Kidney tubule cell (primary cell): ENCODE measurements around the gene ERVFRD-1.
"Not testable (repeated sequence)": the region's sequence is repeated elsewhere in the genome, so short reads cannot be mapped to it uniquely, and the experiment has no call there.

Experiments
- DNase-seq: peaks from one replicate; pipeline ENCODE4 v3.0.0-alpha.2; 2018; ENCODE audit warnings: low spot score

The ERVFRD-1 gene

DNA sequence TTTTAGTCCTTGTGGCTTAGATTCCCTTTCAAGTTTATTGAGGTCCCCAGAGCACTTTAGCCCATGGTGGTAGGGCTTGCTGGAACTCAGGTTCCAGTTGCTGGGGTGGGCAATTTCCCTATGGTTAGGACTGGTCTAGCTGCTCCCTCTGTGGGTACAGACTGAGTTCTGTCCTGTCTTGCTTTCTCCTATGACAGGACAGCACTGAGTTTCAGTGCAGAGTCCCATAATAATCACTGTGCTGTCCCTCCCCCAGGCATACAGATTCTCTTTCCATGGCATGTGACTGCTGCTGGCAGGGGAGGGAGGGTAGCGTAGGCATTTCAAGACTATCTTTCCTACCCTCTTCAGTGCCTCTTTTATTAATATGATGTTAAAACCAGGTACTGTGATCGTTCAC, 17.1 kb upstream of the ERVFRD-1 start:
- no peak for DNase-seq

DNA sequence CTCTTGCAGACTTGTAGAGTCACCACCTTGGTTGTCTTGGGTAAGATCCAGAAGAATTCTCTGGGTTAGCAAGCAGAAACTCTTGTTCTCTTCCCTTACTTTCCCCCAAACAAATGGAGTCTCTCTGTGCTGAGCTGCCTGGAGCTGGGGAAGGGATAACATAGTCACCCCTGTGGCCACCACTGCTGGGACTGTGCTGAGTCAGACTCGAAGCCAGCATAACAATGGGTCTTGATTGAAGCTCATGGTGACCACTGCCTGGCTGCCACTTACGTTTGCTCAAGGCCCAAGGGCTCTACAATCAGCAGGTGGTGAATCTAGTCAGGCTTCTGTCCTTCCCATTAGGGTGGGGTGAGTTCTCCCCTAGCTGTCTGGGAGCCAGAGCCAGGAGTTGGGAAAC, 15.4 kb upstream of the ERVFRD-1 start:
- peak; percentile 33 for DNase-seq

DNA sequence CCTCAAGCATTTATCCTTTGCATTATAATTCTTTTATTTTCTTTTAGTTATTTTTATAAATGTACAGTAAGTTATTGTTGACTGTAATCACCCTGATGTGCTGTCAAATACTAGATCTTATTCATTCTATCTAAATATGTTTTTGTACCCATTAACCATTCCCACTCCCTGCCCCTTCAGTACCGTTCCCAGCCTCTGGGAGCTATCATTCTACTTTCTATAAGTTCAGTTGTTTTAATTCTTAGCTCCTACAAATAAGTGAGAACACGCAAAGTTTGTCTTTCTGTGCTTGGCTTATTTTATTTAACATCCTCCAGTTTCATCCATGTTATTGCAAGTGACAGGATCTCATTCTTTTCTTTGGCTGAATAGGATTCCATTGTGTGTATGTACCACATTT, 12.5 kb upstream of the ERVFRD-1 start:
- DNase-seq = no peak

DNA sequence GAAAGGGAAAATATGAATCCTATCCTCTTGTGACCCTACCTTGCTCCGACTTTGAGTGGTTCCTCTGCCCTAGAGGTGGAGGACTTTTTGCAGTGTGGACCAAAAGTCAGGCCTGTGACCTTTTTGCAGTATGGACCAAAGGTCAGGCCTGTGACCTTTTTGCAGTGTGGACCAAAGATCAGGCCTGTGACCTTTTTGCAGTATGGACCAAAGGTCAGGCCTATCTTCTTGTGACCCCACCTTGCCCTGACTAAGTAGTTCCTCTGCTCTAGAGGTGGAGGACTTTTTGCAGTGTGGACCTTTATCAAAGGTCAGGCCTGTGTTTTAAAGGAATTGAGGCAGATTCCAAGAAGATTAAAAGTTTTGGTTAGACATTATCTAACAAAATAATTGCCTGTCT, 10.9 kb upstream of the ERVFRD-1 start:
- DNase-seq = no peak

DNA sequence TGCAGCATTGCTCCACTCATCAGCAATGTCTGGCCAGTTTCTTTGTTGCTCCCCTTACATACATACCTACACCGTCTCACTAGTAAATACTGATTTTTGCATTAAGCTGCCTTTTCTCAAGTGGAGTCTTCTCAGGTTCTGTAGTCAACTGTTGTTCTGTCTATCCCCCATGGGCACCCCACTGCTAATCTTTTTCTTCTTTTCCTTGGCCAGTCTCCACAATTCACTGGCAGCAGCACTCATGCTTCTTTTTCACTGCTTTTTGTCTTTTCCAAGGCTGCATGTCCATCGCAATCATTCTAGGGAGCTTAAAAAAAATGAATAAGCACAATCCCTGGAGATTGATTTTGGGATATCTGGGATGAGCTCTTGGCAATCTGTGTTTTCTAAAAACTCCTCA, 10.3 kb upstream of the ERVFRD-1 start:
- no peak for DNase-seq

DNA sequence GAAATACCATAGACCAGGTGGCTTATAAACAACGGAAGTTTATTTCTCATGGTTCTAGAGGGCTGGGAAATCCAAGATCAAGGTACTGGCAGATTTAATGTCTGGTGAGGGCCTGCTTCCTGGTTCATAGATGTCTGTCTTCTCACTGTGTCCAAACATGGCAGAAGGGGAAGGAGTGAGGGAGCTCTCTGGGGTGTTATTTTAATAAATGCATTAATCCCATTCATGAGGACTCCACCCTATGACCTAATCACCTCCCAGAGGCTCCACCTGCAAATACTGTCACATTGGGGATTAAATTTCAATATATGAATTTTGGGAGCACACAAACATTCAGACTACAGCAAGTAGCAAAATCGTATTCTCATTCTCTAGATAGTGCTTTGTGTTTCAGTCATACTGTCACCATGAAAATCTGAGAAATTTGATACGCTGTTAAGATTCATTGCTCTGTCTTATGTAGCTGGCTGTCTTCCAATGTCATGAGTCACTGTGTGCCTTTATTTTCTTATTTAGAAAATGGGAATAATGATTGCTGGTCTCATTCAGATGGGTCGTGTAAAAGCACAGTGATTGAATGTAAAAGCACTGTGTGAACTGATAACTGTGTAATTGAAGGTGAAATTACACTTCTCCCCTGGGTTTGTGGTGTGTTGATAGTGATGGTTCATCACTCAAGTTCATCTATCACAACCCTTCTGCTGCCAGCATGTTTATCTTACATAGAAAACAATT, 8.9 kb upstream of the ERVFRD-1 start:
- peak; percentile 49 for DNase-seq

DNA sequence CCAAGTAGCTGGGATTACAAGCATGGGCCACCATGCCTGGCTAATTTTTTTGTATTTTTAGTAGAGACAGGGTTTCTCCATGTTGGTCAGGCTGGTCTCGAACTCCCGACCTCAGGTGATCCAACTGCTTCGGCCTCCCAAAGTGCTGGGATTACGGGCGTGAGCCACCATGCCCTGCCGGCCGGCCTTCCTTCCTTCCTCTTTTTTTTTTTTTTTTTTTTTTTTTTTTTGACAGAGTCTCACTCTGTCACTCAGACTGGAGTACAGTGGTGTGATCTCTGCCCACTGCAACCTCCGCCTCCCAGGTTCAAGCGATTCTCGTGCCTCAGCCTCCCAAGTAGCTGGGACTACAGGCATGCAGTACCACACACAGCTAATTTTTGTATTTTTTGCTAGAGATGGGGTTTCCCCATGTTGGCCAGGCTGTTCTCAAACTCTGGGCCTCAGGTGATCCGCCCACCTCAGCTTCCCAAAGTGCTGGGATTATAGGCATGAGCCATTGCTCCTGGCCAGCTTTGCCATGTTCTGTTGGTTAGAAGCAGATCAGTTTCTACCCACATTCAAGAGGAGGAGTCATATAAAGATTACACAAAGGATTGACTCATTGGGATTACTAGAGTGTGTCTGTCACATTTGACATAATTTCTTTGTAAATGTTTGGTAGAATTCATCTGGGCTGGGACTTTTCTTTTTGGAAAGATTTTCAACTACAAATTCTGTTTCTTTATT, 4.4 kb upstream of the ERVFRD-1 start:
- peak; percentile 89 for DNase-seq

DNA sequence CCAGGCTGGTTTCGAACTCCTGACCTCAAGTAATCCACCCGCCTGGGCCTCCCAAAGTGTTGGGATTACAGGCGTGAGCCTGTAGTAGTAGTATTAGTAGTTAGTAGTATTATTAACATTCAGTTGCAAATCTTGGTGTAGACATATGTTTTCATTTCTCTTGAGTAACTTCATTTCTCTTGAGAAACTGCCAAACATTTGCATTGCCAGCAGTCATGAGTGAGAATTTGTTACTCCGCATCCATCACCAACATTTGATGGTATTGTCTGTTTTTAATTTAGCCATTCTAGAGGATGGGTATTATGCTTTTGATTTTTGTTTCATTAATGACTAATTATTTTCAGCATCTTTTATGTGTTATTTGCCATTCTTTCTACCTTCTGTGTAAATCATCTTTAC, 1.5 kb upstream of the ERVFRD-1 start:
- DNase-seq = no peak

DNA sequence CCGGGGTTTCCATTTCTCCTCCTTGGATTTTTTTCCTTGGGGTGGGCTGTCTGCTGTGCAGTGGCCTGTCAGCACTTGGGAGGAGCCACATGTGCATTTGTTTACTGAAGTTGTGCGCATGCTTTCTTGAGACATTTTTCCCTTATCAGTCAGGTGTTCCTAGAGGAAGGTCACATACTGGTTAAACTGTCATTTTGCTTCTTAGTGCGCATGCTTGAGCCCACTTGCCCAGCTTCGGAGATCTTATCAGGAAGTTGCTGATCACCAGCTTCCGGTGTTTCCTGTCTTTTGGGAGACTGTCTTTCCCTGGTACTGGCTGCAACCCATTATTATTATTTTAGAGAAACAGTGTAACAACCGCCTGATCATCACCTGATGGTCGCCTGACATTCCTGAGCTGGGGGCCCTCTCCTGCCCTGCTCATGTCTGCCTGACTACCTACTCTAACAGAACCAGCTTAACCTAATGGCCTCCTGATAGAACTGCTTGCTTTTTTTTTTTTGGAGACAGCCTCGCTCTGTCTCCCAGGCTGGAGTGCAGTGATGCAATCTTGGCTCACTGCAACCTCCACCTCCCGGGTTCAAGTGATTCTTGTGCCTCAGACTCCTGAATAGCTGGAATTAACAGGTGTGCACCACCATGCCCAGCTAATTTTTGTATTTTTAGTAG, 378 bp upstream of the ERVFRD-1 start:
- DNase-seq = no peak

DNA sequence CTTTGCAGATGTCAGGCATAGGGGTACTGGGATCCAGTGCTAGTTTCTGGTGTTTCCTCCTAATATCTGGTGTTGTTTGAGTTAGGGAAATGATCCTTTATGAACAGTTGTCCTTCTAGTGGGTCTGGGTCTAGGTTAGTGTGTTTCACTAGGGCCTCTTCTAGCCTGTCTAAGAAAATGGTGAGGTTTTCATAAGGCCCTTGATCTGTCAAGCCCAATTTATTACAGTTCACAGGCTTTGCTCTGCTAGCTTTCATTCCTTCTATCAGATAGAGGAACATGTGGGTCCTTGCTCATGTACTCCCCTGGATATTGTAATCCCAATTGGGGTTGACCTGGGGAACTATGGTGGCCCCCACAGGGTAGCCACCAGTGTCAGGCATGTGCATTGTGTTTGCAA, 2.8 kb downstream of the ERVFRD-1 start:
- no peak for DNase-seq

DNA sequence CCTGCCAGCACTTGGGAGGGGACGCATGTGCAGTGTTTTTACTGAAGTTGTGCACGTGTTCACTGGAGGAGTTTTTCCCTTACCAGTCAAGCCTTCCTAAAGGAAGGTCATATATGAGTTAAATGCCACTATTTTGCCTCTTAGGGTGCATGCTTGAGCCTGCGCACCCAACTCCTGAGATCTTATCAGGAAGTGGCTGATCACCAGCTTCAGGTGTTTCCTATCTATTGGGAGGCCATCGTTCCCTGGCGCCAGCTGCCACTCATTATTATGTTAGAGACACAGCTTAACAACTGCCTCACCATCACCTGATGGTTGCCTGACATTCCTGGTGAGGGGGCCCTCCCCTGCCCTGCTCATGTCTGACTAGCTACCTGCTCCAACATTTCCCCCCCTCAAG, 8.5 kb downstream of the ERVFRD-1 start:
- no peak for DNase-seq

DNA sequence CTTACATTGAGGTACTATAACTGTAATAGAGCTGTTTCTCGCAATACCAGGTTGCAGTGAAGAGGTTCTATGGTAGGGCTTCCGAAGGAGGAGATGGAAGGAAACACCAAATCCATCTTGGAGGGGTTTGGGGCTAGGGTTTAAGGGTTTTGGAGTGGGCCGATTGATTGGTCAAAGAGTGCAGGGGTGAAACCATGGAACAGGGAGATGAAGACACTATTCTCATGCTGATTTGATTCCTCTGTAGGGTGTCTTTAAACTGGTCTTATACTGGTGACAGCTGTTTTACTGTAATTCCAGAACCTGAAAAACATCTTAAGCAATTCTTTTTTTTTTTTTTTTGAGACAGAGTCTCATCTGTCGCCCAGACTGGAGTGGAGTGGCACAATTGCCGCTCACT, 10.1 kb downstream of the ERVFRD-1 start:
- DNase-seq = no peak

DNA sequence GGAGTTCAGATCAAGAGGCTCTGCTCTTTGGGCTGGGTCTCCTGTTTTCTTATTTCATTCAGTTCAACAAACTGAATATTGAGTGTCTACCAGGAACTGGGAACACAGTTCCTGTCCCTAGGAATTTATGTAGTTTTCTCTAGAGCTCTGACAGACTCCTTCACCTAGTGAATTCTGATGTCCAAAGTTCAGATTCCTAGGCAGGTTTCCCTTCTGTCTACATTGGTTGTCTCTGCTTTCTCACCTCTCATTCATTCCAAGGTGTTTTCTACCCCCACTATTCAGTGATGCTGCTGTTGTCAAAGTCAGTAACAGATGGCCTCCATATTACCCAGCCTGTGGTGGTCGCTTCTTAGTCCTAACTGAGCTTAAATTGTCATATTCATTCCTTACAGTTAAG, 13.5 kb downstream of the ERVFRD-1 start:
- no peak for DNase-seq

DNA sequence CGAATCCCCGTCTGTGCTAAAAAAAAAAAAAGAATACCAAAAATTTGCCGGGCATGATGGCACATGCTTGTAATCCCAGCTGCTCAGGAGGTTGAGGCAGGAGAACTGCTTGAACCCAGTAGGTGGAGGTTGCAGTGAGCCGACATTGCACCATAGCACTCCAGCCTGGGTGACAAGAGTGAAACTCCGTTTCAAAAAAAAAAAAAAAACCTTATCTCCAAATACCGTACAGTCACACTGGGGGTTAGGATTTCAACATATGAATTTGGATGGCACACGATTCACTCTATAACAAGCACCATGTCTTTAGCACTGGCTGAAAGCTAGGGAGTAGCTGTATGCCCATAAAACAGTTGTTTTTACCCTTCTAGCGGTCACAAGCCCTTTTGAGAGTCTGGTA, 14.0 kb downstream of the ERVFRD-1 start:
- DNase-seq = no peak

DNA sequence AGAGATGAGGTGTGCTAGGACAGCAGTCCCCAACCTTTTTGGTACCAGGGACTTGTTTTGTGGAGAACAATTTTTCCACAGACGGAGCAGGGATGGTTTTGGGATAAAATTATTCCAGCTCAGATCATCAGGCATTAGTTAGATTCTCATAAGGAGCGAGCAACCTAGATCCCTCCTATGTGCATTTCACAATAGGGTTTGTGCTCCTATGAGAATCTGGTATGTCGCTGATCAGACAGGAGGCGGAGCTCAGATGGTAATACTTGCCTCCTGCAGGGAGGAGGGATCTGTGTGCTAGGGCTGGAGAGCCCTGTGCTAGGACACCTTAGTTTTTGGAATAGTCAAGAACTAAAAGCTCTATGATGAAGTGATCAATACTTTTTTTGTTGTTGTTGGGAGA, 15.4 kb downstream of the ERVFRD-1 start:
- DNase-seq = peak; percentile 52

DNA sequence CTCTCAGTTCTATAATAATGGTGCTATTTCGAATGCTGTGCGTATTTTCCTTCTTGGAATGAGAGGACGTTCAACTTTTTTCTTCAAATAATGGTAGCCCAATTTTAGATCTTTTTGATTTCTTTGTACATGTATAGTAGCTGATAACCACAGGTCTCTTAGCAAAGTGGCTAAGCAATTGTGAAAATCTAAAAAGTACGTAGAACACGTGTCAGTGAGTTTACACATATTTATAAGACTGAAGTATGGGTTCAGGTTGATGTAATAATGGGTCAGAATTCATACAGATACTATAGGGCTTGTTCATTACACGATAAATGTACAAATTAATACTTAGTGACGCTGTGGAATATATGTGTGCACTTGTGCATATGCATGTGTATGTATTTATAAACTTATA, 16.6 kb downstream of the ERVFRD-1 start:
- no peak for DNase-seq

DNA sequence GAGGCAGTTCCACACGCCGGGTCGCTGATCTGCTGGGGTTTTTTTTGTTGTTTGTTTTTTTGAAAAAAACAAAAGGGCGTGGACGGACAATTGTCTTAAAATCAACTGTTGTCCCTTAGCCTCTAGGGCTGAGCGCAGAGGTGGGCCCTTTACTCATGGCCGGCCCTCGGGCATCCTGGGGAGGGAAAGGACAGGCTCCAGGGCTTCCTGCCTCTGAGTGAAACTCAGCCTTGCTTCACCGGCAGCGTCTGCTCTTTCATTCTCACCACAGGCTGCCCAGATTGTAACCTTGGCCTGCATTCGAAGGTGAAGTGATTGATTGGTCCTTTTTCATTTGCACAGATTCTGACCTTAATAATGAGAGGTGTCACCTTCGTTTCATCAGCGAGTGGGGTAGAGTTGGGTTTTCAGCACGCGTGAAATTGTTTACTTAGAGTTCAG, 17.1 kb downstream of the ERVFRD-1 start:
- peak; percentile 67 for DNase-seq

DNA sequence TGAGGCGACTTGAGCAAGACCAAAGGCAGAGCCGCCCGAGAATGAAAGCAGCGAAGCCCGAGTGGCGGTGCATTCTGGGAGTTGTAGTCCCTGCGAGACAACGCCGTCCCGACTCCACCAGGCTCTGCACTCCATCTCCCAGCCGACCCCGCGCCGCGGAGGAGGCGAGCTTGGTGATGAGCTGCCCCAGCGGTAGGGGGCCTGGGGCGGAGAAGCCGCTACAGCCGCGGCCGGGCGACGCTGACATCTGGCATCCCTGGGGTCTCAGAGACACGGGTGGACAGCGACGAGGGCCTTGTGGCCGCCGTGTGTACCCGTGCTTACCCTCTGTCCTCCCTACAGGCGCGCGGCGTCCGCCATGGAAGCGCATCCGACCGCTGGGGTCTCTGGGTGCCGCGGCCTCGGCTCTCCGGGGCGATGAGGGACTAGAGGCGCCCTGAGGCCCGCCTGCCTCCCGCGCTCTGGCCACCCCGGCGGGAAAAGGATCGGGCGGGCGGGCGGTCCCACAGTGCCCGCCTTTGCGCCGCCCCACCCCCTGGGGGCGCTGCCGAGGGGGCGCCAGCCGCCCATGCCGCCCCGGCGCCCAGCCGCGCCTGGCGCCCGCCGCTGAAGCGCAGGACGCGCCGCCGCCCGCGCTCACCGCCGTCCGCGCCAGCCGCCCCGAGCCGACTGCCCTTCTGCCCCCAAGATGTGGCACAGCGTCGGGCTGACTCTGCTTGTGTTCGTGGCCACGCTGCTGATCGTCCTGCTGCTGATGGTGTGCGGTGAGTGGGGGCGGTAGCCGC, 17.7 kb downstream of the ERVFRD-1 start, which contains the start of gene SMIM13:
Gene SMIM13, plus strand, starts transcription at position 209 of the 785 bp plus-strand sequence. Its CDS starts 480 bp downstream, at position 689.
- peak; percentile 98 for DNase-seq

DNA sequence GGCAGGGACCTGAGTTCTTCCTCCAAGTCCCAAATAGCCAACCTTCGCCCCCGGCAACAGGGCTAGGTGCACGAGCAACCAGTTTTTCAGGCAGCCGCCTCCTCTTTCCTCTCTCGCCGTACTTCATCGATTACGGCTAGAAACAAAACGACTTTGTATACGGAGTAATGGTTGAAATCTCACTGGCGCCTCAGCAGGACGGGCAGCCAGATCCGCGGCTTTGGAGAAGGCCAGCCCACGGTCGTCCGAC, 18.2 kb downstream of the ERVFRD-1 start:
- no peak for DNase-seq

DNA sequence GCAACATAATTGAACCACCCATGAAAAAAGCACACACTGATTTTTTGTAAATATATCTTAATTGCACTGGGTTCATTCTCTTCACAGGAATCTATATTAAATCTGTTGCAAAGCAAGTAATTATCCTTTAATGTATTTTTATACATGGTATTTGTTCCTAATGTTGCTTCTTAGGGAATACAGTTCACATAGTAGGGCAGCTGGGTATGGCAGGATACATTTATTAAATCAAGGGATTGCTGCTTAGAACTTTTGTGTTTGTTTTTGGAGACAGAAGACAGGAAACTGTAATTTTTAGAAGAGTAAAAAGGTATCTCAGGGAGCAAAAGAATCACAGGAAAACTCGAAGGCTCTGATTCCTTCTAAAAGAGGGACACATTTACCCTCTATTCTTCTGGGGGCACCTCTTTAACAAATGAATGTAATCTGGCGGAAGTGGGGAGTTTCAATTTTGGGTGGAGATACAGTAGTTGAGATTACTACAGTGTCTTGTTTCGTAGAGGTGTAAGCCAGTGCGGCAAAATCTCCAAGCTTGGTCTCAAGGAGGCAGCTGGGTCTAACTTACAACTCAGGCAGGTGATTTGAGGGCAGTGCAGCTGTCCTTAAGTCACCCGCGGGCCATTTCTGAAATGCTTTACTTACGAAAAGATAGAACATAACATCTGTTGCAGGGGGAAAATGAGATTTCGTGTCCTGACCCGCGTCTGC, 18.7 kb downstream of the ERVFRD-1 start:
- no peak for DNase-seq

DNA sequence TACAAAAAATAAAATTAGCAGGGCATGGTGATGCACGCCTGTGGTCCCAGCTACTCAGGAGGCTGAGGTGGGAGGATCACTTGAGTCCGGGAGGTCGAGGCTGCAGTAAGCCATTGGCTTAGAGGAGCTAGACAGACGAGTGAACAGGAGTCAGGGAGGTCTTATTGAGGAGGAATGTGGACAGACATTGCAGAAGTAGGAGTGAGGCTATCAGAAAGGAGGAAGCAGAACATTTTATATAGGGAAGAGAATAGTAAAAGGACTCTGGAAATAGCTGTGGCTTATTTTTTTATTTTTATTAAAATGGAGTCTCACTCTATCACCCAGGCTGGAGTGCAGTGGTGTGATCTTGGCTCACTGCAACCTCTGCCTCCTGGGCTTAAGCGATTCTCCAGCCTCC, 20.4 kb downstream of the ERVFRD-1 start:
- not testable (repeated sequence) for DNase-seq

DNA sequence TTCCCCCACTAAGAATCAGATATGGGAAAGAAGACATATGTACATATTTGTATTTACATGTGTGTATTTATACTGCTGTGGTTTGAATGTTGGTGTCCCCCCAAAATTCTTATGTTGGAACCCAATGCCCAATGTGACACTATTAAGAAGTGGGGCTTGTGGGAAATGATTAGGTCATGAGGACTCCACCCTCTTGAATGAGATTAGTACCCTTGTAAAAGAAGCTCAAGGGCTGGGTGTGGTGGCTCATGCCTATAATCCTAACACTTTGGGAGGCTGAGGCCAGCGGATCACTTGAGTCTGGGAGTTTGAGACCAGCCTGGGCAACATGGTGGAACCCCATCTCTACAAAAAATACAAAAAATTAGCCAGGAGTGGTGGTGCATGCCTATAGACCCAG, 21.8 kb downstream of the ERVFRD-1 start:
- DNase-seq = no peak
